HG02943 (cell line): ENCODE measurements around the gene RASA4B.
"Not testable (repeated sequence)": the region's sequence is repeated elsewhere in the genome, so short reads cannot be mapped to it uniquely, and the experiment has no call there.

Source experiments
- ATAC-seq: cut with Tn5 transposase; IDR thresholded peaks from one replicate; pipeline ENCODE4 v1.9.1; 2021; ENCODE audit warnings: mild to moderate bottlenecking, low read depth, moderate library complexity; ENCODE audit not compliant: unreplicated experiment

Gene RASA4B

DNA sequence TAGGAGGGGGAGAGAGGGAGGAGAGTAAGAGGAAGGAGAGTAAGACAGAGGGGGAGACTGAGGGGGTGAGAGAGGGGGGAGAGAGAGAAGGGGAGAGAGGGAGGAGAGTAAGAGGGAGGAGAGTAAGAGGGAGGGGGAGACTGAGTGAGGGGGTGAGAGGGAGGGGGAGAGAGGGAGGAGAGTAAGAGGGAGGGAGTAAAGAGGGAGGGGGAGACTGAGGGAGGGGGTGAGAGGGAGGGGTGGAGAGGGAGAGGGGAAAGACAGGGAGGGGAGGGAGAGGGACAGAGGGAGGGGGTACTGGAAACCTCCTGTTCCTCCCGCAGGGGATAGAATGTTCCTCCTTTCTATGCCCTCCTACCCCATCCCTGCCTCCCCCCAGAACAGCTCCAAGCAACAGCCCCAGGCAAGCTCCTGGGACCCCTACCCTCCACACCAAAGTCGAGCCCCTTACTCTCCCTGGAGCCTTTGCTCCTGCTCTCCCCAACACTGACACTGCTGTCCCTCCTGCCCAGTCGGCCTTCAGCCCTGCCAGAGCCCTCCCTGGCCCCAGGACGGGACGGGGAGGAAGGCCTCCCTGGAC is 4.8 kb downstream of the RASA4B start:
- ATAC-seq = not testable (repeated sequence)

GRCh38 chr7:102511860-102512522 is 5.6 kb downstream of the RASA4B start:
- peak; percentile 30 for ATAC-seq

- ATAC-seq = not testable (repeated sequence)
Measured at GRCh38 chr7:102510575-102510974, 7.0 kb downstream of the RASA4B start.

GRCh38 chr7:102507410-102508088 is 10.0 kb downstream of the RASA4B start:
- not testable (repeated sequence) for ATAC-seq

- ATAC-seq = not testable (repeated sequence)
Measured at GRCh38 chr7:102505298-102506185, 12.0 kb downstream of the RASA4B start.

DNA sequence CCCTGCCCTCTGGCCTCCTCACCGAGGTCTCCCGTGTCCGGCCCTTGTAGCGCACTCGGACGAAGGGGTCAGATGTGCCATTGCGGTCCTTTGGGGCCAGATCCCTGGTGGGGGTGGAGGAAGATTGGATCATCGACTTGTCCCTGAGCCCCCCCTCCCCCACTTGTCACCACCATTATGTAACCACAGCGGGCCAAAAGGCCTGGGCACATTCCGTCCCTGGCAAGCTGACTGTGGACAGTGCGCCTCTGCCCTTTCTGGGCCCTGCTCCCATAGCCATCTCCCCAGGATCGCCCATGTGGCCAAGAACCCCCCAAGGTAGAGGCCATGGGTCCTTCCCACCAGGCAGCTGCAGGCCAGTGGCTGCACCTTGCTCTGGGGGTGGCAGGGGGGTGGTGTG is 14.4 kb downstream of the RASA4B start:
- ATAC-seq = not testable (repeated sequence)

- not testable (repeated sequence) for ATAC-seq
Measured at GRCh38 chr7:102498321-102498720, 19.3 kb downstream of the RASA4B start.

DNA sequence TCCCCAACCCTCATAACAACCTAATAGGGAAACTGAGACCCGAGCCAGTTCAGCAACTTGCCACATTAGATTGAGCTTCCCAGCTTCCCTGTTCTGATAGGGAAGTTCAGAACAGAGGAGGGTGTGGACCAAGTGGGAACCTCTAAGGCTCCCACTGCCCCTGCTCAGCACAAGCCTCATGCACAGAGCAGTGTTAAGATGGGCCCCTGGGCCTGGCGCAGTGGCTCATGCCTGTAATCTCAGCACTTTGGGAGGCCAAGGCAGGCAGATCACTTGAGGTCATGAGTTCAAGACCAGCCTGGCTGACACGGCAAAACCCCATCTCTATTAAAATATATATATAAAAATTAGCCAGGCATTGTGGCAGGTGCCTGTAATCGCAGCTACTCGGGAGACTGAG is 20.3 kb downstream of the RASA4B start:
- ATAC-seq = not testable (repeated sequence)

GRCh38 chr7:102496861-102497260 is 20.7 kb downstream of the RASA4B start:
- ATAC-seq = not testable (repeated sequence)

DNA sequence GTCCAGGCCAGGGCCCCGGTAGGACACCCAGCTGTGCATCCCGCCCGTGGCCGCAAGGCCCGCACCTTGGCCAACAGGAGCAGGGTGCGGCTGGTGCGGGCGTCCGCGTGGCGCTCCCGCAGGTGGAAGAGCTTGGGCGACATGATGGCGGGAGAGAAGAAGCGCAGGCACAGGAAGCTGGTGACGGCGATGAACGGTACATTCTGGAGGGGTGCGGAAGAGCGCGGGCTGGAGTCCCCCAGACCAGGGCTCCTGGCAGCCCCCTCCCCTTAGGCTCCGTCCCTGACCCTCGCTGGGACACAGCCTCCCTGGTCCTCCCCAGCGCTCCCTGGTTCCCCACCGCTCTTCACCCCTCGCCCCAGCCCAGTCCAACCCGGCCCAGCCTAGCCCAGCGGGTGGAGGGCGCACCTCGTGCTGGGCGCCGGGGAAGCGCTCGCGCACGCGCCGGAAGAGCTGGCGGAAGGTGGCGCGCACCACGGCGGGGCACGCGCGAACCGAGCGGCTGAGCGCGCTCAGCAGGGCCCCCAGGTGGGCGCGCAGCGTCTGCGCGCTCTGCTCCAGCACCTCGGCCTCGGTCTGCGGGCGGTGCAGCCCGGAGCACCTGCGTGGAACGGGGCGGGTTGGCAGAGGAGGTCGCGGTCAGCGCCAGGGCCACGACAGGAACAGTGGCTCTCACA is 23.0 kb downstream of the RASA4B start:
- peak; percentile 43 for ATAC-seq

DNA sequence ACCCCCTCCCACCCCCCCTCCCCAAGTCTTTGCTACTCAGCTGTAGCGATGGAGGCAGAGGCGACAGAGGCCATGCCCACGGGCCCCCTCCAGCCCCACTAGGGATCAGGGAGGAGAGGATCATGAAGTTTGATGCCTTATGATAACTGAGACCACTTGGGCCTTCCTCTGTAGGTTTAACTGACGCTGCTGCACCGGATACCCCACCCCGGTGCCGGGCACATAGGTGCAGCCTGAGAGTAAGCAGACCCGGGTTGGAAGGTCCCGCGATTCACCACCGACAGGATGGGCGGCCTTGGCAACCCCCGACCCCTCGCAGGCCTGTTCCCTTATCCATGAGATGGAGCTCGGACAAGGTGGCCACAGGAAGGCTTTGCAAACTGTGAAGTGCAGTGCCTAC is 23.6 kb downstream of the RASA4B start:
- peak; percentile 5 for ATAC-seq

DNA sequence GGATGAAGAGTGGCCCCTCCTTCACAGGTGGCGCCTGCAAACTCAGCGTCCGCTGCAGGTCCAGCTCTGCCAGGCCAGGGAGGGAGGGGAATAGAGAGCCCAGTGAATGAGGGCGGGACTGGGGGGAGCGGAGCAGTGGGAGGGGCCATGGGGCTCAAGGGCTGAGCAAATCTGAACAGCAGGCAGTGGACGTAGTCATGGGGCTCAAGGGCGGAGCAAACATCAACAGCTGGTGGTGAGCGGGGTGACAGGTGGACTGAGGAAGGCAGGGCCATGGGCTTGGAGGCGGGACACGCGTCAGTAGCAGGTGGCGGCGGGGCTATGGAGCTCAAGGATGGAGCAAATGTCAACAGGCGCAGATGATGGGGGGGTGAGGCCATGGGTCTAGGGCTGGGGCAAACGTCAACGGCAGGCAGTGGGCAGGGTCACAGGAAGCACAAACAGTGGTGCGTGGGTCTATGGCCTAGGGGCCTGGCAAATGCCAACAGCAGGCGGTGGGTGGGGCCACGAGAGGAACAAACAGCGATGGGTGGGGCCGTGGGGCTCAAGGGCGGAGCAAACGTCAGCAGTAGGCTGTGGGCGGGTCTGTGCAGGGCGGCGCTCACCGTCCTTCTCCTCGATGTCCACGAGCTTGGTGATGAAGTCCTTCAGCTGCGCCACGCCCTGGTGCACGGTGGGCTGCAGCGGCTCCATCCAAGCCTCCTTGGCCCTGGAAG is 24.2 kb downstream of the RASA4B start:
- peak; percentile 48 for ATAC-seq

GRCh38 chr7:102490529-102491075 is 27.0 kb downstream of the RASA4B start:
- ATAC-seq = peak; percentile 37

DNA sequence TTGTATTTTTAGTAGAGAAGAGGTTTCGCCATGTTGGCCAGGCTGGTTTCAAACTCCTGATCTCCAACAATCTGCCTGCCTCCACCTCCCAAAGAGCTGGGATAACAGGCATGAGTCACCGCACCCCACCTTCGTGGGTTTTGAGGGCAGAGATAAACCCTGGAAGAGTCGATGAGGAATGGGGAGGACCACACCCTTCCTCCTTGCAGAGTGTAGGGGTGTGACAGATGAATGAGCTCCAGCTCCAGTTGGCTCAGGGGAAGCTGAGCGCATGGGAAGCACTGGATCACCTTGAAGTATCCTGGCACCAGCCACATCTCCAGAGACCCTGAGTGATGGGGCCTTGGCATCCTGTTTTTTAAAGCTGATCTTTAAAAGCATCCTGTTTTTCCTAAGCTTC is 33.3 kb downstream of the RASA4B start:
- not testable (repeated sequence) for ATAC-seq

DNA sequence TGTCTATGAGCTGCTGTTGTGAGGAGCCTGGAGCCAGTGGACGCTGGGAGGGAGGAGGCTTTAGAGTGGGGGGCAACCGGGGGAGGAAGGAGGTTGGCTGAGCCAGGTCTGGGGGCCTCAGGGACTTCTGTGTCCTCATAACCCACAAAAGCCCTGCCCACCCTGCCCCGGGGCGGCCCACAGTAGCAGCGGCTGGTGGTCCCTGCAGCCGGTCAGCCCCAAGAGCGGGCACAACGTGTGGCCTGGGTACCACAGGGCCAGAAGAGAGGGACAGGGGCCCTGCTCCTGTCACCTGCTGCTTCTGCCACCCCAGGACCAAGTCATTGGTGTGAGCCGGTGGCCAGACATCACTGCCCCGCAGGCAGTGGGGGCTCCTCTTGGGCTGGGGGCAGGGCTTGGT is 35.6 kb downstream of the RASA4B start:
- ATAC-seq = not testable (repeated sequence)

DNA sequence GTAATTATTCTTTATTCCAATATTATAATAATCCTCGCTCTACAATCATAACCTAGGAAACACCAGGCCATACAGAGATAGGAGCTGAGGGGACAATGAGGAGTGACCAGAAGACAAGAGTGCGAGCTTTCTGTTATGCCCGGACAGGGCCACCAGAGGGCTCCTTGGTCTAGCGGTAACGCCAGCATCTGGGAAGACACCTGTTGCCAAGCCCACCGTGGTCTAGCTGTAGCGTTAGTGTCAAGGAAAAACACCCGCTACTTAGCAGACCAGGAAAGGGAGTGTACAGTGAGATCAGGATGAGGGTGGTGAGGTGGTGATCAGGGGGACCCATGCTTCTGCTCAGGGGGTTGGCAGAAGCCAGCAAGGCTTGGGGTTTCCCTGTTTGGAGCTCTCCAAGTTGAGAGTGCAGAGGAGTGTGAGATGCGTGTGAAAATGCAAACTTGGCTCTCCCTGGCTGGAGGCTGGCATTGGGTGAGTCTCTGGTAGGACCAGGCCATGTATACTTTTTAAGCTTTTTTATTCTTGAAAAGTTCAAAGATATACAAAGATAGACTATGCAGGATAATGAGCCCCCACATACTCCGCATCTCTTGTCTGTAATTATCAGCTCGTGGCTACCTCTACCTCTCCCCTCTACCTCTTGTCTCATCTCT is 37.5 kb downstream of the RASA4B start:
- ATAC-seq = not testable (repeated sequence)

DNA sequence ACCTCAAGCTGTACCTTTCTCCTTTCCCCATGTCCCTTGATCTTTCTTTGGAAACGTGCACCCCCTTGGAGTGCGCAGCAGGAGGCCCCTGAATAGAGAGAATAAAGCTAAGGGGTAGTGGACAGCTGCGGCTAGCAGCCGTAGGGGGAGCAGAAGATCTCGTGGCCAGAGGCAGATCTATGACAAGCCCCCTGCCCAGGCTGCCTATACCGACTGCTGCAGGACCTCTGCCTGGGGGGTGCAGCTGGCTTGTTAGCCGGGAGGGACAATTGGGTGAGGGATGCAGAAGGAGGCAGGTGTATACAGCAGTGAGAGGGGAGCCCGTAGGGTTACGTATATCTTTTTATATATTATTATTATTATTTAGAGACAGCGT is 38.4 kb downstream of the RASA4B start:
- ATAC-seq = peak; percentile 16

GRCh38 chr7:102478314-102479208 is 39.0 kb downstream of the RASA4B start, which contains the start of gene POLR2J:
Gene POLR2J, minus strand, starts transcription at chr7:102478922. Its CDS starts 62 bp downstream, at chr7:102478860.
- ATAC-seq = peak; percentile 80
